SK-N-SH treated with all-trans-retinoic acid at 6 μM for 48 hours (cell line): ENCODE data around the gene PRKAG2.

Experiments used
- ARNTL ChIP-seq: fragments of 450-650 bp; formaldehyde crosslinking; IDR thresholded peaks from 2 replicates; pipeline ENCODE4 v1.5.0; 2020; ENCODE audit warnings: low read depth, mild to moderate bottlenecking, moderate library complexity, borderline replicate concordance
- ISL1 ChIP-seq: fragments of 250-450 bp; sonication (Bioruptor Pico); IDR thresholded peaks from 2 replicates; pipeline ENCODE4 v2.1.2; 2022; ENCODE audit warnings: mild to moderate bottlenecking, moderate library complexity
- OSR1 ChIP-seq: fragments of 250-450 bp; sonication (Bioruptor Pico); IDR thresholded peaks from 2 replicates; pipeline ENCODE4 v1.8.0; 2022; ENCODE audit warnings: moderate library complexity, mild to moderate bottlenecking, inconsistent platforms
- RARB ChIP-seq: fragments of 250-450 bp; sonication (Bioruptor Pico); IDR thresholded peaks from 2 replicates; pipeline ENCODE4 v1.8.0; 2021; ENCODE audit warnings: mild to moderate bottlenecking, moderate library complexity
- SNAI2 ChIP-seq: fragments of 250-450 bp; sonication (Bioruptor Pico); IDR thresholded peaks from 2 replicates; pipeline ENCODE4 v1.5.0; 2020; ENCODE audit warnings: mild to moderate bottlenecking, moderate library complexity
- TOX ChIP-seq: fragments of 250-450 bp; sonication (Bioruptor Pico); IDR thresholded peaks from 2 replicates; pipeline ENCODE4 v1.8.0; 2021; ENCODE audit warnings: mild to moderate bottlenecking, moderate library complexity, borderline replicate concordance
- ZC3H10 ChIP-seq: fragments of 250-450 bp; sonication (Bioruptor Pico); IDR thresholded peaks from 2 replicates; pipeline ENCODE4 v1.5.1; 2021; ENCODE audit warnings: mild to moderate bottlenecking, moderate library complexity
- ZFP3 ChIP-seq: fragments of 250-450 bp; sonication (Bioruptor Pico); IDR thresholded peaks from 2 replicates; pipeline ENCODE4 v1.5.0; 2020; ENCODE audit warnings: mild to moderate bottlenecking, moderate library complexity
- ZFP30 ChIP-seq: fragments of 450-650 bp; formaldehyde crosslinking; IDR thresholded peaks from 2 replicates; pipeline ENCODE4 v1.5.0; 2022; ENCODE audit warnings: mild to moderate bottlenecking, moderate library complexity
- ZNF70 ChIP-seq: fragments of 450-650 bp; formaldehyde crosslinking; IDR thresholded peaks from 2 replicates; pipeline ENCODE4 v1.5.0; 2020; ENCODE audit warnings: mild to moderate bottlenecking, moderate library complexity
- ZNF8 ChIP-seq: fragments of 450-650 bp; formaldehyde crosslinking; IDR thresholded peaks from 2 replicates; pipeline ENCODE4 v1.5.0; 2020; ENCODE audit warnings: mild to moderate bottlenecking, moderate library complexity
- TF ChIP-seq, protein P1 (sequence below): fragments of 250-450 bp; sonication (Bioruptor Pico); IDR thresholded peaks from 2 replicates; pipeline ENCODE4 v1.8.0; 2020; ENCODE audit warnings: mild to moderate bottlenecking, moderate library complexity, borderline replicate concordance
- TF ChIP-seq, protein P2 (sequence below): fragments of 250-450 bp; sonication (Bioruptor Pico); IDR thresholded peaks from 2 replicates; pipeline ENCODE4 v1.8.0; 2021; ENCODE audit warnings: low read depth, mild to moderate bottlenecking, moderate library complexity, borderline replicate concordance

DNA sequence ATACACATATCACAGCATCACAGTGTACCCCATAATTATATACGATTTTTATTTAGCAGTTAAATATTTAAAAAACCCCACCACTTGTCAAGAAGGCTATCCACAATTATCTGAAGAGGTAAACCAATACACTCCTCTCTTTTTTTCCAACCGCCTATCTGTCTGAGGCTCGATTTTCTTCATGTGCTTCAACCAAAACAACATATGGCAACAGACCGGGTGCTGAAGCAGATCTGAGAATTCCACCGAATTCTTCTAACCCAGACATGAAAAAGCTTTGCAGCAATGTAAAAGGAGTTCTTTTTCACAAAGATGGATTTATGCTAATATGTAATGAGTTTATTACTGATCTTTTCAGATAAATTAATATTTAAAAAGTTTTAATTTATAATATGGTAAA is 224.8 kb downstream of the PRKAG2 start:
- no peak for TF ChIP-seq ZC3H10 (CRISPR knock-in tag)
- no peak for TF ChIP-seq ARNTL (CRISPR knock-in tag)
- TF ChIP-seq, protein P1, sequence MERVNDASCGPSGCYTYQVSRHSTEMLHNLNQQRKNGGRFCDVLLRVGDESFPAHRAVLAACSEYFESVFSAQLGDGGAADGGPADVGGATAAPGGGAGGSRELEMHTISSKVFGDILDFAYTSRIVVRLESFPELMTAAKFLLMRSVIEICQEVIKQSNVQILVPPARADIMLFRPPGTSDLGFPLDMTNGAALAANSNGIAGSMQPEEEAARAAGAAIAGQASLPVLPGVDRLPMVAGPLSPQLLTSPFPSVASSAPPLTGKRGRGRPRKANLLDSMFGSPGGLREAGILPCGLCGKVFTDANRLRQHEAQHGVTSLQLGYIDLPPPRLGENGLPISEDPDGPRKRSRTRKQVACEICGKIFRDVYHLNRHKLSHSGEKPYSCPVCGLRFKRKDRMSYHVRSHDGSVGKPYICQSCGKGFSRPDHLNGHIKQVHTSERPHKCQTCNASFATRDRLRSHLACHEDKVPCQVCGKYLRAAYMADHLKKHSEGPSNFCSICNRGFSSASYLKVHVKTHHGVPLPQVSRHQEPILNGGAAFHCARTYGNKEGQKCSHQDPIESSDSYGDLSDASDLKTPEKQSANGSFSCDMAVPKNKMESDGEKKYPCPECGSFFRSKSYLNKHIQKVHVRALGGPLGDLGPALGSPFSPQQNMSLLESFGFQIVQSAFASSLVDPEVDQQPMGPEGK: no peak
- no peak for TF ChIP-seq SNAI2
- no peak for TF ChIP-seq ISL1 (CRISPR knock-in tag)
- no peak for TF ChIP-seq RARB (CRISPR knock-in tag)
- TF ChIP-seq, protein P2, sequence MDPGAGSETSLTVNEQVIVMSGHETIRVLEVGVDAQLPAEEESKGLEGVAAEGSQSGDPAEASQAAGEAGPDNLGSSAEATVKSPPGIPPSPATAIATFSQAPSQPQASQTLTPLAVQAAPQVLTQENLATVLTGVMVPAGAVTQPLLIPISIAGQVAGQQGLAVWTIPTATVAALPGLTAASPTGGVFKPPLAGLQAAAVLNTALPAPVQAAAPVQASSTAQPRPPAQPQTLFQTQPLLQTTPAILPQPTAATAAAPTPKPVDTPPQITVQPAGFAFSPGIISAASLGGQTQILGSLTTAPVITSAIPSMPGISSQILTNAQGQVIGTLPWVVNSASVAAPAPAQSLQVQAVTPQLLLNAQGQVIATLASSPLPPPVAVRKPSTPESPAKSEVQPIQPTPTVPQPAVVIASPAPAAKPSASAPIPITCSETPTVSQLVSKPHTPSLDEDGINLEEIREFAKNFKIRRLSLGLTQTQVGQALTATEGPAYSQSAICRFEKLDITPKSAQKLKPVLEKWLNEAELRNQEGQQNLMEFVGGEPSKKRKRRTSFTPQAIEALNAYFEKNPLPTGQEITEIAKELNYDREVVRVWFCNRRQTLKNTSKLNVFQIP (CRISPR knock-in tag): no peak
- no peak for TF ChIP-seq ZNF8
- no peak for TF ChIP-seq OSR1 (CRISPR knock-in tag)
- TF ChIP-seq ZFP30 (CRISPR knock-in tag): no peak
- TF ChIP-seq TOX: no peak
- TF ChIP-seq ZFP3: no peak
- TF ChIP-seq ZNF70 (CRISPR knock-in tag): no peak
